Prostate gland (tissue), 2 donors: ENCODE results near the gene CFAP97.

Experiments used
- CTCF ChIP-seq, 4 experiments: fragments of 200-600 bp in 2 of 4; fragments of 450-650 bp in 2 of 4; sonication (generic) in 2 of 4; IDR thresholded peaks; 1 replicate in 3 of 4; 2 replicates in 1 of 4; pipeline ENCODE4 v1.5.1; 2016 to 2019; ENCODE audit warnings: antibody characterized with exemption in 4 of 4, mild to moderate bottlenecking in 2 of 4, moderate library complexity in 2 of 4
- POLR2A ChIP-seq: fragments of 450-650 bp; IDR thresholded peaks from one replicate; pipeline ENCODE4 v1.6.1; 2016; ENCODE audit warnings: antibody characterized with exemption, mild to moderate bottlenecking
- POLR2AphosphoS5 ChIP-seq: sonication (generic); formaldehyde crosslinking; IDR thresholded peaks from one replicate; pipeline ENCODE4 v1.6.1; 2017; ENCODE audit warnings: antibody characterized with exemption

GRCh38 chr4:185238750-185239149, 35.0 kb upstream of the CFAP97 start:
- TF ChIP-seq CTCF (IDR thresholded peaks at IDR 0.05) (no peak), POLR2A (no peak), POLR2AphosphoS5 (no peak)
